Measurements from ENCODE around the gene CIAPIN1.

CIAPIN1 gene

DNA sequence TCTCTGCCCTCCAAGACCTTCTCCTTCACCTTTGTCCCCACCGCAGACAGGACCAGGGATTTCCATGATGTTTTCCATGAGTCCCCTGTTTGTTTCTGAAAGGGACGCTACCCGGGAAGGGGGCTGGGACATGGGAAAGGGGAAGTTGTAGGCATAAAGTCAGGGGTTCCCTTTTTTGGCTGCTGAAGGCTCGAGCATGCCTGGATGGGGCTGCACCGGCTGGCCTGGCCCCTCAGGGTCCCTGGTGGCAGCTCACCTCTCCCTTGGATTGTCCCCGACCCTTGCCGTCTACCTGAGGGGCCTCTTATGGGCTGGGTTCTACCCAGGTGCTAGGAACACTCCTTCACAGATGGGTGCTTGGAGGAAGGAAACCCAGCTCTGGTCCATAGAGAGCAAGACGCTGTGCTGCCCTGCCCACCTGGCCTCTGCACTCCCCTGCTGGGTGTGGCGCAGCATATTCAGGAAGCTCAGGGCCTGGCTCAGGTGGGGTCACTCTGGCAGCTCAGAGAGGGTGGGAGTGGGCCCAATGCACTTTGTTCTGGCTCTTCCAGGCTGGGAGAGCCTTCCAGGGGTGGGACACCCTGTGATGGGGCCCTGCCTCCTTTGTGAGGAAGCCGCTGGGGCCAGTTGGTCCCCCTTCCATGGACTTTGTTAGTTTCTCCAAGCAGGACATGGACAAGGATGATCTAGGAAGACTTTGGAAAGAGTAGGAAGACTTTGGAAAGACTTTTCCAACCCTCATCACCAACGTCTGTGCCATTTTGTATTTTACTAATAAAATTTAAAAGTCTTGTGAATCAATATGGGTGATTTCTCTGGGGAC lies 62.7 kb downstream of the CIAPIN1 start:
- TF ChIP-seq REST (IDR thresholded peaks at IDR 0.05; ENCODE audit: insufficient read depth in 1 of 2, low read depth in 2 of 2, low read length in 2 of 2), result no peak
- no peak for TF ChIP-seq POLR2AphosphoS5 (IDR thresholded peaks at IDR 0.05; ENCODE audit: low read depth, low read length)
- TF ChIP-seq FOXP2 (optimal IDR thresholded peaks at IDR 0.05; ENCODE audit: borderline replicate concordance, extremely low read depth, extremely low read length, insufficient read depth), result no peak
- no peak for TF ChIP-seq TAF1 (IDR thresholded peaks at IDR 0.05; ENCODE audit: borderline replicate concordance, insufficient read depth, low read length)
- no peak for TF ChIP-seq SIN3A (IDR thresholded peaks at IDR 0.05; ENCODE audit: borderline replicate concordance, insufficient read depth, low read length)

DNA sequence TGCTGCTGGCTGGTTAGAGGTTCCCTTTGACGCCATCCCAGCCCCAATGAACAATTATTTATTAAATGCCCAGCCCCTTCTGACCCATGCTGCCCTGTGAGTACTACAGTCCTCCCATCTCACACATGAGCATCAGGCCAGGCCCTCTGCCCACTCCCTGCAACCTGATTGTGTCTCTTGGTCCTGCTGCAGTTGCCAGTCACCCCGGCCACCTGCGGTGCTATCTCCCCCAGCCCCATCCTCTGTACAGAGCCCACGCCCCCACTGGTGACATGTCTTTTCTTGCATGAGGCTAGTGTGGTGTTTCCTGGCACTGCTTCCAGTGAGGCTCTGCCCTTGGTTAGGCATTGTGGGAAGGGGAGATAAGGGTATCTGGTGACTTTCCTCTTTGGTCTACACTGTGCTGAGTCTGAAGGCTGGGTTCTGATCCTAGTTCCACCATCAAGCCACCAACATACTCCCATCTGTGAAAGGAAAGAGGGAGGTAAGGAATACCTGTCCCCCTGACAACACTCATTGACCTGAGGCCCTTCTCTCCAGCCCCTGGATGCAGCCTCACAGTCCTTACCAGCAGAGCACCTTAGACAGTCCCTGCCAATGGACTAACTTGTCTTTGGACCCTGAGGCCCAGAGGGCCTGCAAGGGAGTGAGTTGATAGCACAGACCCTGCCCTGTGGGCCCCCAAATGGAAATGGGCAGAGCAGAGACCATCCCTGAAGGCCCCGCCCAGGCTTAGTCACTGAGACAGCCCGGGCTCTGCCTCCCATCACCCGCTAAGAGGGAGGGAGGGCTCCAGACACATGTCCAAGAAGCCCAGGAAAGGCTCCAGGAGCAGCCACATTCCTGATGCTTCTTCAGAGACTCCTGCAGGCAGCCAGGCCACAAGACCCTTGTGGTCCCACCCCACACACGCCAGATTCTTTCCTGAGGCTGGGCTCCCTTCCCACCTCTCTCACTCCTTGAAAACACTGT lies 63.6 kb downstream of the CIAPIN1 start:
- TF ChIP-seq FOXP2 (optimal IDR thresholded peaks at IDR 0.05; ENCODE audit: borderline replicate concordance, extremely low read depth, extremely low read length, insufficient read depth), result no peak
- TF ChIP-seq SIN3A (IDR thresholded peaks at IDR 0.05; ENCODE audit: borderline replicate concordance, insufficient read depth, low read length), result no peak
- no peak for TF ChIP-seq TAF1 (IDR thresholded peaks at IDR 0.05; ENCODE audit: borderline replicate concordance, insufficient read depth, low read length)
- no peak for TF ChIP-seq REST (IDR thresholded peaks at IDR 0.05; ENCODE audit: insufficient read depth in 1 of 2, low read depth in 2 of 2, low read length in 2 of 2)
- TF ChIP-seq POLR2AphosphoS5 (IDR thresholded peaks at IDR 0.05; ENCODE audit: low read depth, low read length), result no peak

DNA sequence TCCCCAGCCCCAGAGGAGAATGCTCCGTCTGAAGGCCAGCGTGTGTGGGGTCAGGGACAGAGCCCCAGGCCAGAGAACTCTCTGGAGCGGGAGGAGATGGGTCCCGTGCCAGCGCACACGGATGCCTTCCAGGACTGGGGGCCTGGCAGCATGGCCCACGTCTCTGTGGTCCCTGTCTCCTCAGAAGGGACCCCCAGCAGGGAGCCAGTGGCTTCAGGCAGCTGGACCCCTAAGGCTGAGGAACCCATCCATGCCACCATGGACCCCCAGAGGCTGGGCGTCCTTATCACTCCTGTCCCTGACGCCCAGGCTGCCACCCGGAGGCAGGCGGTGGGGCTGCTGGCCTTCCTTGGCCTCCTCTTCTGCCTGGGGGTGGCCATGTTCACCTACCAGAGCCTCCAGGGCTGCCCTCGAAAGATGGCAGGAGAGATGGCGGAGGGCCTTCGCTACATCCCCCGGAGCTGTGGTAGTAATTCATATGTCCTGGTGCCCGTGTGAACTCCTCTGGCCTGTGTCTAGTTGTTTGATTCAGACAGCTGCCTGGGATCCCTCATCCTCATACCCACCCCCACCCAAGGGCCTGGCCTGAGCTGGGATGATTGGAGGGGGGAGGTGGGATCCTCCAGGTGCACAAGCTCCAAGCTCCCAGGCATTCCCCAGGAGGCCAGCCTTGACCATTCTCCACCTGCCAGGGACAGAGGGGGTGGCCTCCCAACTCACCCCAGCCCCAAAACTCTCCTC lies 64.5 kb downstream of the CIAPIN1 start:
- TF ChIP-seq FOXP2 (optimal IDR thresholded peaks at IDR 0.05; ENCODE audit: borderline replicate concordance, extremely low read depth, extremely low read length, insufficient read depth), result no peak

DNA sequence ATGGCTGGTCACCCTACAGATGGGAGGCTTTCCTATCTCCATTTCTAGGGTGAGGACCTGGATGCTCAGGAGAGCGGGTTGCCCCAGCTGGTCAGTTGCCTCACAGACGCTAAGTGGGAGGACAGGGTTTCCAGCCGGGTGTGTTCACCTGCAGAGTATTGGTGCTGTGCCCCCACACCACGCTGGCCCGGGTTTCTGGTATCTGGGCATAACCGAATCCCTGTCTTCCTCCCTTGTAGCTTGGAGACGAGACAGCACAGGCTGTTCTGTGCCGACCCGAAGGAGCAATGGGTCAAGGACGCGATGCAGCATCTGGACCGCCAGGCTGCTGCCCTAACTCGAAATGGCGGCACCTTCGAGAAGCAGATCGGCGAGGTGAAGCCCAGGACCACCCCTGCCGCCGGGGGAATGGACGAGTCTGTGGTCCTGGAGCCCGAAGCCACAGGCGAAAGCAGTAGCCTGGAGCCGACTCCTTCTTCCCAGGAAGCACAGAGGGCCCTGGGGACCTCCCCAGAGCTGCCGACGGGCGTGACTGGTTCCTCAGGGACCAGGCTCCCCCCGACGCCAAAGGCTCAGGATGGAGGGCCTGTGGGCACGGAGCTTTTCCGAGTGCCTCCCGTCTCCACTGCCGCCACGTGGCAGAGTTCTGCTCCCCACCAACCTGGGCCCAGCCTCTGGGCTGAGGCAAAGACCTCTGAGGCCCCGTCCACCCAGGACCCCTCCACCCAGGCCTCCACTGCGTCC lies 65.2 kb downstream of the CIAPIN1 start:
- TF ChIP-seq SIN3A (IDR thresholded peaks at IDR 0.05; ENCODE audit: borderline replicate concordance, insufficient read depth, low read length), result no peak
- no peak for TF ChIP-seq POLR2AphosphoS5 (IDR thresholded peaks at IDR 0.05; ENCODE audit: low read depth, low read length)
- no peak for TF ChIP-seq FOXP2 (optimal IDR thresholded peaks at IDR 0.05; ENCODE audit: borderline replicate concordance, extremely low read depth, extremely low read length, insufficient read depth)
- TF ChIP-seq REST (IDR thresholded peaks at IDR 0.05; ENCODE audit: insufficient read depth in 1 of 2, low read depth in 2 of 2, low read length in 2 of 2), result no peak
- TF ChIP-seq TAF1 (IDR thresholded peaks at IDR 0.05; ENCODE audit: borderline replicate concordance, insufficient read depth, low read length), result no peak

Data from PFSK-1 (cell line).